ELF-1 (cell line): ENCODE results near the gene CCR4.
"Not testable (repeated sequence)": the region's sequence is repeated elsewhere in the genome, so short reads cannot be mapped to it uniquely, and the experiment has no call there.

Experiments used
- DNase-seq: peaks from one replicate; pipeline ENCODE4 v3.0.0-alpha.2; 2016; ENCODE audit warnings: low read depth, low spot score

The CCR4 gene

DNA sequence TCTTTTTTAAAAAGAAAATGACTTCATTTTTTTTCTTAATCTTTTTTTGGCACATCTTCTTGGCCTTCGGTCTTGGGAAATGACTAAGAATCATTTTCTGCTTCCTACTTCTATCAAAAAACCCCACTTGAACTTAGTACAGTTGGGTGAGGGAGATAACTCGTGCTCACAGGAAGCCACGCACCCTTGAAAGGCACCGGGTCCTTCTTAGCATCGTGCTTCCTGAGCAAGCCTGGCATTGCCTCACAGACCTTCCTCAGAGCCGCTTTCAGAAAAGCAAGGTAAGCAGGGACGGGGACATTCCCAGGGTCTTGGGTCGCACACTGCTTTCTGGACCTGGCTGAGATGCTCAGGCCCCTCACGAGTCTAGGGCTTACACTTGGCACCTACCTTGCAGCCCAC is at the start of gene CCR4:
TSS of gene CCR4 (plus strand) at position 235 of the 402 bp plus-strand sequence. CDS start 1,779 bp downstream, outside the sequence.
- no peak for DNase-seq

DNA sequence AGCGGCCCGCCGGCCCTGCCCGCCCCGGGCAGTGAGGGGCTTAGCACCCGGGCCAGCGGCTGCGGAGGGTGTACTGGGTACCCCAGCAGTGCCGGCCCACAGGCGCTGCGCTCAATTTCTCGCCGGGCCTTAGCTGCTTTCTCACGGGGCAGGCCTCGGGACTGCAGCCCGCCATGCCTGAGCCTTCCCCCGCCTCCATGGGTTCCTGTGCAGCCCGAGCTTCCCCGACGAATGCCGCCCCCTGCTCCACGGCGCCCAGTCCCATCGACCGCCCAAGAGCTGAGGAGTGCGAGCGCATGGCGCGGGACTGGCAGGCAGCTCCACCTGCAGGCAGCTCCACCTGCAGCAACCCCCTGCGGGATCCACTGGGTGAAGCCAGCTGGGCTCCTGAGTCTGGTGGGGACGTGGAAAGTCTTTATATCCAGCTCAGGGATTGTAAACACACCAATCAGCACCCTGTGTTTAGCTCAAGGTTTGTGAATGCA is 48.5 kb upstream of the CCR4 start:
- peak; percentile 90 for DNase-seq

DNA sequence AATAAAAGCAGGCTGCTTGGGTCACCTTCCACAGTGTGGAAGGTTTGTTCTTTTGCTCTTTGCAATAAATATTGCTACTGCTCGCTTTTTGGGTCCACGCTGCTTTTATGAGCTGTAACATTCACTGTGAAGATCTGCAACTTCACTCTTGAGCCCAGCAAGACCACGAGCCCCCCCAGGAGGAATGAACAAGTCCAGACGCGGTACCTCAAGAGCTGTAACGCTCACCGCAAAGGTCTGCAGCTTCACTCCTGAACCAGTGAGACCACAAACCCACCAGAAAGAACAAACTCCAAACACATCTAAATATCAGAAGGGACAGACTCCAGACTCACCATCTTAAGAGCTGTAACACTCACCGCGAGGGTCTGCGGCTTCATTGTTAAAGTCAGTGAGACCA is 47.5 kb upstream of the CCR4 start:
- no peak for DNase-seq

DNA sequence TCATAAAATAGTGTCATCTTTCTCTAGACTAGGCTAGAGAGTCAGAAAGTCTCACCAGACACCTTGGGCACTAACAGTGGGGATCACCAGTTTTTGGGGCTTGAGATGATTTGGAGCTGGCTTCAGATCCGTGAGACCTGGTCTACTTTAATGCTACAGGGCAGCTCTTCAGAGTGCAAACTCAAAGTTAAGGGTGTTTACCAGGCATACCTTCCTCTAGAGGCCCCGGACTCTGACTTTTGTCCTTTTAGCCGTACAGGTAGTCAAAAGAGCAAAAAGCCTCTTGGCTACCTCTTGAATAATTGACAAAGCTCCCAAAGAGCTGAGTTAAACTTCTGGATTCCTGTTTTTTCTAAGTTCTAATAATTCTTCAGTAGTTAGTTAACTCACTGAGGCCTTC is 41.4 kb upstream of the CCR4 start:
- DNase-seq, result no peak

DNA sequence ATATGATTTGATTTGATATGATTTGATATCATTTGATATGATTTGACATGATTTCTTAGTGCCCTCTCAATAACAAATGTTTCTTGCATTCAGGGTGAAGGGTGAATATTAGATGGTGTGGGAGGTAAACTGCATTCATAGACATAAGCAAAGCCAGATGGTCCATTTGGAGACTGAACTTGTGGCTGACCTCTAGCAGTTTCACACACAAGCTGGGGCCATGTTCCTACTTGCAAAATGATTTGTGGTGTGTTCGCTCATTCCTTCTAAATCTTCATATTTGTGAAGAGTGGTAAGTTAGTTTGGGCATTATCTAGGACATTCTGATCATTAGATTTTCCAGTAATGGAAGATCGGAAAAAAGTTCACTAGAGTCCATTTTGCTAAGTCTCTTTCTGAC is 40.5 kb upstream of the CCR4 start:
- no peak for DNase-seq

DNA sequence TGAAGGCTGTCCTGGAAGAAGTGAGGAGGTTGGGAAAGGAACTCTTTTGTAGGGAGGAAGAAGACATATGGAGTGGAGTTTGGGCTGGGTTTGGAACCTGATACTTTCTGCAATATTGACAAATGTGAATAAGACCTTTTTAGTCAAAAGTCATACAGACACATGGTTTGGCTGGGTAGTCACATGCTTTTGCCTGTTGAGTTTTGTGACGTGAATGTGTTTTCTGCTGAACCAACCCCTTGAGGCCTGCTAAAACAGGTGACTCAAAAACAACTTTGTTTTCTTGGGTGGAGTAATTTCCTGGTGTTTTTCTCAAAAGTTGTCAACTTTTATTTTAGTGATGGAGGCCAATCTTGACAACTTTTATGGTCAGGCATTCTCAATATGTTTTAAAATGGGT is 39.4 kb upstream of the CCR4 start:
- no peak for DNase-seq

DNA sequence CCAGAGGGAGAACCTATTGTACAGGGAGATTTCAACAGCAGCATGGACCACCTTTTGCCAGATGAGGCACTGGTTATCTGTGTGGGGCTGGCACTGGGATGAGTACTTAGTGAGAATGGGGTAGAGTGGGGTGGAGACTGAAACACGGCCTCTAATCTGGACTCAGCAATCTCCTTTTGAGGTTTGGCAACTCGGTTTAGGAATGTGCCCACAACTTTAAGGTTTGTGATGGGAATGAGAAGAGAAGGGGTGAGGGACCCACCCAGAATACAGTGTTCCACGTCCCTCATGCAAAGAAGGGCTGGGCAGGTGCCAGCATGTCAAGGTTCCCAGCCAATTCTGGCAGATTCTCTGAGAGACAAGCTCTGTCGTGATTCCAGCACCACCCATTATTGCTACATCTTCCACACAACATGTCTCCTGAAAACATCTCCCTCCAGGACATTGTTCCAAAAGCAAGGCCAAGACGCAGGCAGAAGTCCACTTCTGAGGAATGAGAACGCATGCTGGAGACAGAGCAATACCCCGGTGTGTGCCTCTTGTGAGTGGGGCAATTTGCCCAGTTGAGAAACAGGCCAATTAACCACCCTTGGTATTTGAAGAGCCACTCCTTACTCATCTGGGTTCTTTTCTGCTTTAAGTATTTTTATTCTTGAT is 37.5 kb upstream of the CCR4 start:
- DNase-seq, result no peak

DNA sequence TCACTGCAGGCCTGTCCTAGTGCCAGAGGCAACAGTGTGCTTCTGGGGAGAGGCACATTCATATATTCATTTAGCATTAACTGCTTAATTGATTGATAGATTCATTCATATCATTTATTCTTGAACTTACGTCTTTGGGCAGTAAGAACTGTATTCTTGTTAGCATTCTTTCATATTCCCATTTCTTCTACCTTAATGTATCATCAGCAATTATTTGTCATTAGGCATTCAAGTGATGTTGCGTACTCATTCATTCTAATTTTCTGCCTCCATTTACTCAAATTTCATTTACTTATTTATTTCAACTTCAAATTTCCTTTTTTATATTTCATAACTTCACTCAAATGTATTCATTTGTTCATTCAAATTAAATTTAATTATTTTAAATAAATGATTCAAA is 31.5 kb upstream of the CCR4 start:
- no peak for DNase-seq

DNA sequence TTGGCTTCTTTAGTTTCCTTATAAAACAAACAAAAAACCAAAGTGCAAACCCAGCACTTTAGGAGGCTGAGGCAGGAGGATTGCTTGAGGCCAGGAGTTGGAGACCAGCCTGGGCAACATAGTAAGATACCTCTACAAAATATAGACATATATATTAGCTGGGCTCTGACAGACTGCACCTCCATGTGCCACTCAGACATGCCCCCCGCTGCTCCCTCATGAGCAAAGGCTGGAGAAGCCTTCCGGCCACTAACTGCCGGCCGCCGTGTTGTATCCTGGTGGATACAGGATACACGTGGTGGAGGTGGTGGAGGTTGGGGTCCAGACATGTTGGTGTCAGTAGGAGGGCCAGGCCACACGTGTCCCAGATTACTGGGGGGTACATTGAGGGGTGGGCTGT is 29.4 kb upstream of the CCR4 start:
- DNase-seq, result no peak

DNA sequence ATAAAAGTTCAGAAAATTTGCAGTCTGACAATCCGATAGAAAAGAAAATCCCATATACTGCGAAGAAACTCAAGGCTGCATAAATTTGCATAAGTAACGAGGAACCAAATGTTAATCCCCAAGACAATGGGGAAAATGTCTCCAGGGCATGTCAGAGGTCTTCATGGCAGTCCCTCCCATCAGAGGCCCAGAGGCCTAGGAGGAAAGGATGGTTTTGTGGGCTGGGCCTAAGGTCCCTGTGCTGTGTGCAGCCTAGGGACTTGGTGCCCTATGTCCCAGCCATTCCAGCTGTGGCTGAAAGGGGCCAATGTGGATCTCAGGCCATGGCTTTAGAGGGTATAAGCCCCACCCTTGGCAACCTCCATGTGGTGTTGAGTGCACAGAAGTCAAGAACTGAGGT is 21.3 kb upstream of the CCR4 start:
- no peak for DNase-seq

DNA sequence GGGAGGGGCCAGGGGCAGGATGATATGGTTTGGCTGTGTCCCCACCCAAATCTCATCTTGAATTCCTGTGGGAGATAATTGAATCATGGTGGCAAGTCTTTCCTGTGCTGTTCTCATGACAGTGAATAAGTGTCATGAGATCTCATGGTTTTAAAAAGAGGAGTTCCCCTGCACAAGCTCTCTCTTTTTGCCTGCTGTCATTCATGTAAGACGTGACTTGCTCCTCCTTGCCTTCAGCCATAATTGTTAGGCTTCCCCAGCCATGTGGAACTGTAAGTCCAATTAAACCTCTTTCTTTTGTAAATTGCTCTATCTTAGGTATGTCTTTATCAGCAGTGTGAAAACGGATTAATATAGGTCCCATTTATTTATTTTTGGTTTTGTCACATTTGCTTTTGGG is 20.2 kb upstream of the CCR4 start:
- DNase-seq, result not testable (repeated sequence)

DNA sequence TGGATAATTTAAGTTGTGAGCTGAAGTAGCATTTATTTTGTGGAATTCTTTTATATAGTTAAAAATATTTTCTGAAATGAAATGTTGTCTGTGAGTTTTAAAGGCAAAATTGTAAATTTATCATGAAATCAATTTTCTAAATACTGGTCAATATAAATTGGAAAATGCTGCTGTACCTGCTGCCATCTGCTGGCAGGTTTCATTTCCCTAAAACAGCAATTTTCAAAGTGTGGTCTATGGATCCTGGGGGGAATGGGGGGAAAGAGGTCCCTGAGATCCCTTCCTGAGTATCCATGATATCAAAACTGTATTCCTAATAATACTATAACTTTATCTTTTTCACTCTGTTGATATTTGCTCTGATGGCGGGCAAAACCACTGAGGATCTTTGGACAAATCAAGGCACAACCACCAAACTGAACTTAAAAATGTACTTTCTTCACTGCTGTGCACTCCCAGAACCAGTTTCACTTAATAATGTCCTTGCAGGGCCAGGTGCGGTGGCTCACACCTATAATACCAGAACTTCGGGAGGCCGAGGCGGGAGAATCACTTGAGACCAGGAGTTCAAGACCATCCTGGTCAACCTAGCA is 17.2 kb upstream of the CCR4 start:
- no peak for DNase-seq

DNA sequence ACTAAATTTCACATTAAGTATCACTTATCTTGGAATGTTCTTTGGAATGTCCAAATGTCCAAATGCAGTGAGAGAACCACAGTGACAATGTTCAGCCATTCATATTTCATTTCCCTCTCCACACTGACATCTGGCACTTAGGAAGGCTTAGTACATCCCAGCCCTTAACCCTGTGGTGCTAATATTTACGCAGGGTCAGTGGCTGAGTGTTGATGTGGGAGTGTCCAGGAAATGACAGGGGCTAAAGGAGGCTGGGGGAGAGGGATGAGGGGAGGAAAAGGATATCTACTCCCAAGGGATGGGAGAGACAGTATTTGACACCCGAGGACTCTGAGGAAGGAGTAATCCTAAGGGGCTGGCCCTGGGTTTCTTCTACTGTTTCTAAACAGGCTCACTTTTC is 14.1 kb upstream of the CCR4 start:
- no peak for DNase-seq

DNA sequence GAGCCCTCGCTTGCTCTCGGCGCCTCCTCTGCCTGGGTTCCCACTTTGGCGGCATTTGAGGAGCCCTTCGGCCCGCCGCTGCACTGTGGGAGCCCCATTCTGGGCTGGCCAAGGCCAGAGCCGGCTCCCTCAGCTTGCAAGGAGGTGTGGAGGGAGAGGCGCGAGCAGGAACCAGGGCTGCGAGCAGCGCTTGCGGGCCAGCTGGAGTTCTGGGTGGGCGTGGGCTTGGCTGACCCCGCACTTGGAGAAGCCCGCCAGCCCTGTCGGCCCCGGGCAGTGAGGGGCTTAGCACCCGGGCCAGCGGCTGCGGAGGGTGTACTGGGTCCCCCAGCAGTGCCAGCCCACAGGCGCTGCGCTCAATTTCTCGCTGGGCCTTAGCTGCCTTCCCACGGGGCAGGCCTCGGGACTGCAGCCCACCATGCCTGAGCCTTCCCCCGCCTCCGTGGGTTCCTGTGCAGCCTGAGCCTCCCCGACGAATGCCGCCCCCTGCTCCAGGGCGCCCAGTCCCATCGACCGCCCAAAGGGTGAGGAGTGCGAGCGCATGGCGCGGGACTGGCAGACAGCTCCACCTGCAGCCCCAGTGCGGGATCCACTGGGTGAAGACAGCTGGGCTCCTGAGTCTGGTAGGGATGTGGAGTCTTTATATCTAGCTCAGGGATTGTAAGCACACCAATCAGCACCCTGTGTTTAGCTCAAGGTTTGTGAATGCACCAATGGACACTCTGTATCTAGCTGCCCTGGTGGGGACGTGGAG is 11.7 kb upstream of the CCR4 start:
- not testable (repeated sequence) for DNase-seq

DNA sequence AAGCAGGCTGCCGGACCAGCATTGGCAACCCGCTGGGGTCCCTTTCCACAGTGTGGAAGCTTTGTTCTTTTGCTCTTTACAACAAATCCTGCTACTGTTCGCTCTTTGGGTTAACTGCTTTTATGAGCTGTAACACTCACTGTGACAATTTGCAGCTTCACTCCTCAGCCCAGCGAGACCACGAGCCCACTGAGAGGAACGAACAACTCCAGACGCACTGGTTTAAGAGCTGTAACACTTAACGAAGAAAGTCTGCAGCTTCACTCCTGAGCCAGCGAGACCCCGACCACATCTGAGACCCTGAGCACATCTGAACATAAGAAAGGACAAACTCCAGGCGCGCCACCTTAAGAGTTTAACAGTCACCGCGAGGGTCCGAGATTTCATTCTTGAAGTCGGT is 10.7 kb upstream of the CCR4 start:
- DNase-seq, result no peak

DNA sequence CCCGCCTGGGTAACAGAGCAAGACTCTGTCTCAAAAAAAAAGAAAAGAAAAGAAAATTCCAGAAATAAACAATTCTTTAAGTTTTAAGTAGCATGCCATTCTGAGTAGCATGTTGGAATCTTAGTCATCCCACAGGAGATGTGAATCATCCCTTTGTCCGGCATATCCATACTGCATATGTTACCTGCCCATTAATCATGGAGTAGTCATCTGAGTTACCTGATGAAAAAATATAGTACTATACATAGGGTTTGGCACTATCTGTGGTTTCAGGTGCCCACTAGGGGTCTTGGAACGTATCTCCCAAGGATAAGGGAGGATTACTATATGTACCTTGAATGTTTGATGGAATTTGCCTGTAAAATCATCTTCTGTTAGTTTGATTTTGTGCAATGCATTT is 6.3 kb upstream of the CCR4 start:
- no peak for DNase-seq

DNA sequence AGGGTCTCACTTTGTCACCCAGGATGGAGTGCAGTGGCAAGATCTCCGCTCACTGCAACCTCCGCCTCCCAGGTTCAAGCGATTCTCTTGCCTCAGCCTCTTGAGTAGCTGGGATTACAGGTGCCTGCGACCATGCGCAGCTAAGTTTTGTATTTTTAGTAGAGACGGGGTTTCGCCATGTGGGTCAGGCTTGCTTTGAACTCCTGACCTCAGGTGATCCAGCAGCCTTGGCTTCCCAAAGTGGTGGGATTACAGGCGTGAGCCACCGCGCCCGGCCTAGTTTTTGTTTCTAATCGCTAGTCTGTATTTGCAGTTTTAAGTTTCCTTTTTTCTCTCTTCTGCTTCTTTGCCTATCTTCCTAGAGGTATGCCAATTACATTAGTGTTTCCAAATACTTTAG is 5.8 kb upstream of the CCR4 start:
- not testable (repeated sequence) for DNase-seq

DNA sequence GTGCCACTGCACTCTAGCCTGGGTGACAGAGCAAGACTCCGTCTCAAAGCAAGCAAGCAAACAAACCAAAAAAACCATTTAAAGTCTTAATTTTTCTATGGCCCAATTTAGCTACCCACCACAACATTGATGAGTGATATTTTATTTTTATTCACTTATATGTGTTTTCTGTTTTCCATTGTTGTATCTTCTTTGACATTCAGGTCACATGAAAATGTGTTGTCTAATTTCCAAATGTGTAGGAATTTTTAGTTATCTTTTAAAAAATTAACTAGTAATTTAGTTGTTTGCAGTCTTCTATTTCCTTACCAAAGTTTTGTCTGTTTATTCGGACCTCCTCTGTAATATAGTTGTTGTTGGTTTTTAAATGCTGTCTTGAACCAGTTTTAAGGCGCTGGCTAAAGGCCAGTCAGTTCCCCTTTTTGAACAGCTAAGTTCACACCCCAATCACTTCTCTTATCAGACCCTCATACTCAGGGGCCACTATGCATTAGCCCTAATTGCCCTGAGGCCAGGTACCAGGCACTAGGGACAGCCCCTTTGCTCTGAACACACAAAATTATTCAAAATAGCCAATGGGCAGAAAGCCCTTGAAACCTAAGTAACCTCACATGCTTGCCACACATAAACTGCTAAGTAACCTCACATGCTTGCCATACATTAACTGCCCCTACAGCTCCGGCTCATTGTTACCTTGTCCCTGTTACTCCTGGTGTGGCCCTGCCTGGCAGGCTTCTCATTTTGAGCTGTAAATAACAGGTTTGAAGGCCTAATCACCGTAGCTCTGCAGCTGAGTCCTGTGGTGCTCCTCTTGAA is 4.3 kb upstream of the CCR4 start:
- no peak for DNase-seq

DNA sequence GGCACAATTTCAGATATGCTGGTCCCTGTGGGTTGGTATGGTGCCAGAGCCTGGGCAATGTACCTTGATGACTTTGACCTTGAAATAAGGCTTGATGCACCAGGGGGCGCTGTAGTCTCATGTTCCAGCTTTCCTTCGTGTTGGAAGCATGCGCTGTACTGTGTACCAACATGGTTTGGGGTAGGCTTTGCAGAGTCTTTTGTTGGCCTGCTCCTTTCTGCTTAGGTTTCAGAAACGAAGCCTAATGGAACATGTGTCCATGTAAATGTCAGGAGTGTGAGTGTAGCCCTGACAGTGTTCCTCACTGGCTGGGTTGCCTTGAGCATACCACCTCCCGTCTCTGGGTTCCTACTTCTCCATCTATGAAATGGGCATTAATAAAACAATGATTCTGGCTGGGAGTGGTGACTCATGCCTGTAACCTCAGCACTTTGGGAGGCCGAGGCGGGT is 3.6 kb upstream of the CCR4 start:
- peak; percentile 84 for DNase-seq

DNA sequence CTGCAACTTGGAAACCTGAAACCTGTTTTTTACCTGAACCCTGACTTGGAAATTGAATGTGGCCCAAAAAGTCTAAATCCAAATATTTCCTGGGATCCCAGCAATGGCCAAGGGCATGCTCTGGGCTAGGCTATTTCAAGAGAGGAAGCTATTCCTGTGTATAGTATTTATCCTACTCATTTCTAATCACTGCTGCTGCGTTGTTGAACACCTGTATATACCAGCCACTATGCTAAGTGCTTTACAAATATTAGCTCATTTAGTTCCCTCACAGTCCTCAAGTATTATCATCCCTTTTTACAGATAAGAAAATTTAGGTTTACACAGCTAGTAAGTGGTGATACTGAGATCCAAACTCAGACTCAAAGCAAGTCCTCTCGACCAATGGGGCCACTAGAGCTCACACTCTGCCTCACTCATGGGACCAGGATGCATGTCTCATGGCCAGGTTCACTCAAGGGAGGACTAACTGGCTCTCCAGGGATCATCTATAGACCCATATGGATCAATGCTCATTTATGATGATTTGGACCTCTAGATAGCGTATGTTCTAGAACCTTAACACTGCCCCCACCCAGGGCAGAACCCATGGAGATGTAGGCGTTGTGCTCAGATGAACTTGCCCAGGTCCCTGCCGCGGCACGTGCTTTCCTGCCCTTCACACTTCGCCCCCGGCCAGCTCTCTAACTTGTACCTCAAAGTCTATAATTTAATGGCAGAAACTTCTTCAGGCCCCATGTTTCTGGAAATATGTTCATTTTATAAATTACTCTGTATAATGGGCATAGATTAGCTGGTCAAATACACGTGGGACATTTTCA is 2.6 kb upstream of the CCR4 start:
- DNase-seq, result no peak

DNA sequence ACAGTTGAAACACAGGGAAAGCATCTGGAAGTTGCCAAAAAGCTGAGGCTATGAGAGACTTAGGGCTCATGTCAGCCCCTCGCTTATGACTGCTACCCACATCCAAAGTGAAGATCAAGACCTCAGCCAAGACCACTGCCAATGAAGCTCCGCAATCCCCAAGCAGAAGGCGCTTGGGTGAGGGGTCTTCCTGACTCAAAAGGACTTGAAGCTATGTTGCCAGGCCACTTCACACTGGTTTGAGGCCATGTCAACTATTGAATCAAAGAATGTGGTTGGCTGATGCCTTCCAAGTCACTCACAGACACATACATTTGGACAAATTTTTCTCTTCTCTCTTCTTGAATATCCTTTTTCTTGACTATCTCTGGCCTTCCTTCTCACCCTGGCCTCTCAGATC is 928 bp upstream of the CCR4 start:
- no peak for DNase-seq
